CD14-positive monocyte (primary cell): Measurements from ENCODE around the gene STARD13. TPM values are rescaled to one million over a fixed set of nuclear protein-coding genes. Genes with fewer than 3 reads are reported as not detected.

Experiments
- DNase-seq, 3 donors: peaks; one replicate each; pipeline ENCODE4 v3.0.0-alpha.2; 2011 to 2022
- H2AFZ ChIP-seq: 2 replicates; pipeline ENCODE4 v1.6.0; 2012; ENCODE audit warnings: mild to moderate bottlenecking, low read depth, low read length, inconsistent platforms; ENCODE audit not compliant: insufficient read depth, poor library complexity, severe bottlenecking
- H3K27ac ChIP-seq, 2 donors: 1 replicate in 1 of 2; 2 replicates in 1 of 2; pipeline ENCODE4 v1.5.1; 2012 to 2013; ENCODE audit warnings: low read length in 2 of 2, control low read depth in 1 of 2, inconsistent platforms in 1 of 2, low read depth in 1 of 2, mild to moderate bottlenecking in 1 of 2
- H3K27me3 ChIP-seq, 2 donors: one replicate each; pipeline versions ENCODE4 v1.6.0 to v1.6.1; 2011 to 2013; ENCODE audit warnings: low read length in 2 of 2; ENCODE audit not compliant: control insufficient read depth in 2 of 2, insufficient read depth in 2 of 2
- H3K36me3 ChIP-seq, 2 donors: replicated peaks in 1 of 2; 1 replicate in 1 of 2; 2 replicates in 1 of 2; pipeline versions ENCODE4 v1.5.1 to v1.6.1; 2012 to 2013; ENCODE audit warnings: low read length in 2 of 2, control low read depth in 1 of 2, inconsistent platforms in 1 of 2, mild to moderate bottlenecking in 1 of 2; ENCODE audit not compliant: insufficient read depth in 2 of 2, control insufficient read depth in 1 of 2
- H3K4me1 ChIP-seq, 2 donors: 1 replicate in 1 of 2; 2 replicates in 1 of 2; pipeline versions ENCODE4 v1.5.1 to v1.6.1; 2012 to 2013; ENCODE audit warnings: low read length in 2 of 2, control low read depth in 1 of 2, inconsistent platforms in 1 of 2, mild to moderate bottlenecking in 1 of 2, moderate library complexity in 1 of 2; ENCODE audit not compliant: insufficient read depth in 2 of 2, control insufficient read depth in 1 of 2
- H3K4me2 ChIP-seq: replicated peaks from 2 replicates; pipeline ENCODE3; 2012; ENCODE audit warnings: low read length, moderate library complexity, mild to moderate bottlenecking; ENCODE audit not compliant: poor library complexity, severe bottlenecking; ENCODE audit errors: extremely low read depth
- H3K4me3 ChIP-seq, 3 experiments: fragments of 200-600 bp in 1 of 3; sonication (generic) in 1 of 3; replicated peaks in 1 of 3; 1 replicate in 2 of 3; 2 replicates in 1 of 3; pipeline ENCODE4 v1.5.1; 2011 to 2013; ENCODE audit warnings: low read length in 3 of 3, mild to moderate bottlenecking in 3 of 3, control low read depth in 2 of 3, low read depth in 2 of 3, inconsistent platforms in 1 of 3, moderate library complexity in 1 of 3
- H3K79me2 ChIP-seq: 2 replicates; pipeline ENCODE4 v1.6.0; 2012; ENCODE audit warnings: mild to moderate bottlenecking, control low read depth, inconsistent platforms, low read length, moderate library complexity; ENCODE audit not compliant: insufficient read depth
- H3K9ac ChIP-seq: 2 replicates; pipeline ENCODE4 v1.6.0; 2017; ENCODE audit warnings: low read length, mild to moderate bottlenecking; ENCODE audit not compliant: insufficient read depth, poor library complexity, severe bottlenecking
- H3K9me3 ChIP-seq, 2 donors: replicated peaks in 1 of 2; 1 replicate in 1 of 2; 2 replicates in 1 of 2; pipeline versions ENCODE4 v1.5.1 to v1.6.1; 2012 to 2013; ENCODE audit warnings: low read length in 2 of 2, control low read depth in 1 of 2; ENCODE audit not compliant: control insufficient read depth in 1 of 2, insufficient read depth in 1 of 2
- H4K20me1 ChIP-seq: 2 replicates; pipeline ENCODE4 v1.6.0; 2012; ENCODE audit warnings: mild to moderate bottlenecking, low read length, control low read depth, moderate library complexity; ENCODE audit not compliant: insufficient read depth
- H3K27ac Mint-ChIP-seq, 7 donors: one replicate each; pipeline ENCODE4 v1.8.0; 2020; ENCODE audit warnings: mild to moderate bottlenecking in 7 of 7, mixed read lengths in 7 of 7, moderate library complexity in 6 of 7, inconsistent platforms in 2 of 7
- H3K27me3 Mint-ChIP-seq, 3 donors: one replicate each; pipeline ENCODE4 v1.8.0; 2021 to 2022; ENCODE audit warnings: low read depth in 3 of 3, mild to moderate bottlenecking in 3 of 3, mixed read lengths in 3 of 3, moderate library complexity in 3 of 3, inconsistent platforms in 1 of 3
- H3K36me3 Mint-ChIP-seq, 2 donors: one replicate each; pipeline ENCODE4 v1.8.0; 2020; ENCODE audit warnings: mixed read lengths in 2 of 2, inconsistent platforms in 1 of 2, mild to moderate bottlenecking in 1 of 2
- H3K4me1 Mint-ChIP-seq: one replicate; pipeline ENCODE4 v1.8.0; 2020; ENCODE audit warnings: mild to moderate bottlenecking, mixed read lengths
- H3K4me3 Mint-ChIP-seq, 2 donors: one replicate each; pipeline ENCODE4 v1.8.0; 2020; ENCODE audit warnings: mild to moderate bottlenecking in 2 of 2, mixed read lengths in 2 of 2, moderate library complexity in 1 of 2
- H3K9me3 Mint-ChIP-seq, 7 donors: one replicate each; pipeline ENCODE4 v1.8.0; 2020 to 2022; ENCODE audit warnings: mixed read lengths in 7 of 7, mild to moderate bottlenecking in 6 of 7, moderate library complexity in 6 of 7, inconsistent platforms in 2 of 7
- CTCF ChIP-seq: fragments of 200-600 bp; IDR thresholded peaks from one replicate; pipeline ENCODE4 v1.8.0; 2022; ENCODE audit warnings: antibody characterized with exemption, mild to moderate bottlenecking
- WGBS: methylation state at CpG from one replicate; pipeline ENCODE4 v1.1.5; 2013; ENCODE audit warnings: missing lambda C conversion rate; ENCODE audit not compliant: insufficient coverage; 5-methylcytosine and 5-hydroxymethylcytosine counted together
- intact Hi-C, 2 donors: fragments of 100-400 bp; cut with micrococcal nuclease; formaldehyde crosslinking; loops; one replicate each; pipeline versions ENCODE4 v1.15.0 to v1.15.1; 2023
- polyA plus RNA-seq, 3 donors: library from polyadenylated mRNA; depleted of rRNA in 1 of 3; unstranded in 2 of 3; stranded (reverse) in 1 of 3; fragments of 300-500 nt in 2 of 3; fragments of >200 nt in 1 of 3; fragmentation: Illumina TruSeq in 2 of 3; gene quantifications; 1 replicate in 2 of 3; 2 replicates in 1 of 3; pipeline ENCODE4 v1.2.3, GENCODE V29; 2012 to 2021

Gene STARD13
- polyA plus RNA-seq, 3 donors = 0.37 to 0.69 (median 0.60) TPM

GRCh38 chr13:33137721-33138120 is 147.8 kb downstream of the STARD13 start:
- no peaks in the 10 kb centered on the region for H3K36me3 ChIP-seq
- DNase-seq = no peak
- intact Hi-C loops = no loop called here
- WGBS = 100% methylated on average over 1 of the region's 4 CpGs
- no peak overlapping the region for H3K27ac Mint-ChIP-seq
- peaks cover 0 to 2% (median 0%) of the 10 kb centered on the region in 3 donors for H3K27me3 Mint-ChIP-seq
- peaks cover 0 to 8% of the 10 kb centered on the region in 2 donors for H3K9me3 ChIP-seq
- TF ChIP-seq CTCF = no peak
- no peak overlapping the region for H3K9ac ChIP-seq
- no peak overlapping the region for H3K4me2 ChIP-seq
- H3K27me3 ChIP-seq = no peaks in the 10 kb centered on the region
- no peak overlapping the region for H3K4me3 ChIP-seq
- H4K20me1 ChIP-seq = no peaks in the 10 kb centered on the region
- H3K4me3 Mint-ChIP-seq = no peak overlapping the region
- no peak overlapping the region for H3K27ac ChIP-seq
- no peak overlapping the region for H2AFZ ChIP-seq
- no peaks in the 10 kb centered on the region for H3K4me1 Mint-ChIP-seq
- no peaks in the 10 kb centered on the region for H3K4me1 ChIP-seq
- H3K9me3 Mint-ChIP-seq = peaks cover 2 to 10% (median 7%) of the 10 kb centered on the region in 7 donors
- H3K36me3 Mint-ChIP-seq = peaks cover 0 to 2% of the 10 kb centered on the region in 2 donors
- no peaks in the 10 kb centered on the region for H3K79me2 ChIP-seq

- H3K4me3 Mint-ChIP-seq = no peak overlapping the region
Measured at GRCh38 chr13:33135097-33135496, 150.5 kb downstream of the STARD13 start.

More at GRCh38 chr13:33135097-33135496, 150.5 kb downstream of the STARD13 start:
- Histone ChIP-seq H3K79me2 (no peaks in the 10 kb centered on the region), H3K27ac (no peak overlapping the region), H3K9me3 (peaks cover 0 to 8% of the 10 kb centered on the region in 2 donors), H3K36me3 (no peaks in the 10 kb centered on the region), H3K9ac (no peak overlapping the region), H3K4me1 (no peaks in the 10 kb centered on the region), H4K20me1 (no peaks in the 10 kb centered on the region), H2AFZ (no peak overlapping the region), H3K27me3 (no peaks in the 10 kb centered on the region), H3K4me3 (no peak overlapping the region), H3K4me2 (no peak overlapping the region)
- 100% methylated on average over 1 of the region's 1 CpG for WGBS
- no peaks in the 10 kb centered on the region for H3K27me3 Mint-ChIP-seq
- peaks cover 0 to 2% of the 10 kb centered on the region in 2 donors for H3K36me3 Mint-ChIP-seq
- no peak for TF ChIP-seq CTCF
- DNase-seq = no peak
- intact Hi-C loops = no loop called here
- H3K27ac Mint-ChIP-seq = no peak overlapping the region
- peaks cover 2 to 10% (median 6%) of the 10 kb centered on the region in 7 donors for H3K9me3 Mint-ChIP-seq
- H3K4me1 Mint-ChIP-seq = peaks cover 6% of the 10 kb centered on the region
